NCI-H1436 treated with DMSO at 0.1 percent for 48 hours (cell line): ENCODE results near the gene ID4.

Experiments
- DNase-seq: peaks from one replicate; lab custom pipeline; 2025; lab: John Stamatoyannopoulos, UW

The ID4 gene, protein sequence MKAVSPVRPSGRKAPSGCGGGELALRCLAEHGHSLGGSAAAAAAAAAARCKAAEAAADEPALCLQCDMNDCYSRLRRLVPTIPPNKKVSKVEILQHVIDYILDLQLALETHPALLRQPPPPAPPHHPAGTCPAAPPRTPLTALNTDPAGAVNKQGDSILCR

GRCh38 chr6:19836799-19837510 is at the start of gene ID4:
Gene ID4, plus strand, starts transcription at chr6:19837370. Its CDS starts 385 bp downstream, at chr6:19837755.
- no peak for DNase-seq

GRCh38 chr6:19788686-19789085 is 48.5 kb upstream of the ID4 start:
- no peak for DNase-seq

DNA sequence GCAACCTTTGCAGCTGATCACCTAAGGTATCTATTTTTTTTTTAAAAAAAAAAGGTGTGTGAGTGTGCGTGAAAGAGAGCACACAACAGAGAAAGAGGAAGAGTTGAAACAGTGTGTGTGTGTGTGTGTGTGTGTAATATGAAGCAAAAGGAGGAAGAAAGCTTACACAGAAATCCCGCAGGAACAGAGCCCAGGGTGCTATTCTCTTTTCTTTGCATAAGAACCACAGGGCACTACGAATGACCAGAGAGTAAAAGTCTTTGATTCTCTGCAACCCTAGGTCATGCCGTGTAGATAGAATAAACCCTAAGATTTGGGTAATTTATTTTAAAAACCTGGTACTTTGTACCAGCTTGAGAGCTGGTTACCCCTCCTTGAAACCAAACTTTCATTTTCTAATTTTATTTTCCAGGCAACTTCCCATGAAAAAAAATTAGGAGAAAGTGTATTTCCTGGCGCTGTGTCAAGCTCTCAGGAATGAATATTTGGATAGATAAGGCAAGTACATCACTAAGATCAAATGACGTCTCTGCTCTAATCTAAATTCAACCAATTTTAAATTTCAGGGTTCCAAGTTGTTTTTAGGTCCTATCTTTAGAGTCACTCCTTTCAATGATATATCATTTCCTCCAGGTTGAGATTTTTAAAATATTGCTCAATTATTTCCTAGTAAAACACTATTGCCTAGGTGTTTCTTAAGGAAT is 47.9 kb upstream of the ID4 start:
- no peak for DNase-seq

DNA sequence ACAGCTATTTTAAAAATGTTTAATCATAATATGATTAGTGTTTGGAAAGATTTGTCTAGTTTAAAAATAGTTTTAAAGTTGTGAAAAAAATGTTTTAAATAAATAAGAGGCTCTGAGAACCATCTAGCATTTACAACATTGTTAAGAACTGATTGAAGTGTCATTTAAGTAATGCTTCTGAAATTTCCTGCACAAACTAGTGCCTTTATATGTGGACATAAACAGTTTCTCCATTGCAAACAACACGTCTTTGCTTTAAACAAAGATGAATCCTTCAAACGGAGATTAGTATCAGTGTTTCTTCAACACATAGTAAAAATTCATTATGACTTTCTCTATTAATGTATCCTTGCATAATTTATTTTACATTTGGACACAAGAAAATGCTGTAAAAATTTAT is 45.9 kb upstream of the ID4 start:
- DNase-seq, result no peak

DNA sequence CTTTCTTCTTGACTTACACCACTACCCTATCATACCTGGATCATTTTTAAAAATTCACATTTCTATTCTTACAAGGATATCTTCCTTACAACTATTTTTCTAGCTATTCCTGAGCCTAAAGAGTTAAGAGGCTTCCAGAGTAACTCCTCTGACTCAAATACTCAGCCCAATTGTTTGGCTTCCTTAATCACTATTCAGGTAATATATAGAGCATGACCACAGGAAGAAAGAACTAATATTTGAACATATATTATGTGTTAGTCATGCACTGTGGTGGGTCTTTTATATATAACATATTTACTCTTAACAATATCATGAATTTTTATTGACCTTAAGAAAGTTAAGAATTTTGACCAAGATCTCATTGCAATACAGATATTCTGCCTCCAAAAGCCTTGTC is 42.0 kb upstream of the ID4 start:
- DNase-seq, result no peak

DNA sequence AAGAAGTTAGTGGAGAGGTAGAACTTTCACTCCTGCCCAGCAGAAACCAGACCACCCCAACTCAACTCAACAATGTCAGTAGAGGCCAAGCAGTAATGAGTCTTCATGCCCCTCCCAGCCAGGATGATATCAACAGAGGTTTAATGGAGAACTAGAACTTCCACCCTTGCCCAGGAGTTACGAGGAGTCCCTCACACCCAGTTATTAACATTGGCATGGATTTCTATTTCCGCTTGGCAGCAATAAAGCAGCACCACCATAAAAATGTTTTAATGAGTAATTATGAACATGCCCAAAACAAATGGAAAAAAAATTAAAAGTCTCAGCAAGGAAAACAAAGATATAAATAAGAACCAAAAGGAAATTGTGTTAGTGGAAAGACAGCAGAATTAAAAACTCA is 40.7 kb upstream of the ID4 start:
- no peak for DNase-seq

DNA sequence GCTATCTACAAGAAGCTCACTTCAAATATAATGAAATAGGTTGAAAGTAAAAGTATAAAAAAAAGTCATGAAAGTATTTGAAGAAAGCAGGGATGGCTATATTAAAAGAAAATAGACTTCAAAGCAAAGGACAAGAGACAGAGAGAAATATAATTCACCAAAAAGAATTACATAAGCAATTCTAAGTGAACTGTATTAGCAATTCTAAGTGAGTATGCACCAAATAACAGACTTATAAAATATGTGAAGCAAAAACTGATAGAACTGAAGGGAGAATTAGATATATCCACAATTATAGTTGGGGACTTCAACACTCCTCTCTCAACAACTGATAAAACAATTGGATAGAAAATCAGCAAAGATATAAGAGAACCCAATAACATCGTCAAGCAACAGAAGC is 38.8 kb upstream of the ID4 start:
- DNase-seq, result no peak

- DNase-seq, result no peak
These were observed 34.5 kb upstream of the ID4 start for GRCh38 chr6:19802656-19803055.

DNA sequence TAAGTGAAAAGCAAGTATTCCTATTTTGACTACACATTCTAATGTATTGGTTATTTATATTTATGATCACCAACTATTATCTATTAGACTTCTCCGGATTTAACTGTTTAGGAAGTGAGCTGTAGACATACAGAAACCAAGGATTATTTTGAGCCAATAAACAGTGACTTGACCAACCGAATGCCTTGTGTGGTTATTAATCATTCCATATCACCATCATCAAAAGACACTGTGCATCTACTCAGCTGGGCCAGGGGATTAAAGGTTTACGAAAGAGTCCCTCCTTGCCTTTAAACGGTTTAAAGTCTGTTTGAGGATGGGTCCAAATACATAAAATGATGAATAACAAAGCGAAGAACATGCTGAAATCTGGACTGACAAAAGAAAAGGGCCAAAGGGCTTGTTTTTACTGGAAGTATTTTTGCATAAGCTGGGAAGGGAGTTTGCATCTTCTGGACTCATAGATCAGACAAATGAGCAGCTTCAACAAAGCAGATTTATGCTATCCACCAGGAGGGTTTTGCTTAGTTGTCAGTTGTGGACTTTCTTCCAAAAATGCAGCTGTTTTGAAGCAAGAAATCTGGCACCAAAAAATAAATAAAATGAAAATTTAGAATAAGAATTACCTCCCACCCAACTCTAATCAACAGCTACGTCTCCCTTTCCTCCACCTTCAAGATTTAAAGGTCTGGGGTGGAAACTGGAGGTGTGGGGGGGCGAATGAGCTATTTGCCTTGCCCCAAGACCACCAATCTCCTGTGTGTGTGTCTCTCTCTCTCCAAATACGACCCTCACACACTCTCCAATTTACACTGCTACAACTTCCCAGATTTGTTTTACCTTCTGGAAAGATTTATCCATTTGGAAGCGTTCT is 33.6 kb upstream of the ID4 start:
- DNase-seq, result no peak

DNA sequence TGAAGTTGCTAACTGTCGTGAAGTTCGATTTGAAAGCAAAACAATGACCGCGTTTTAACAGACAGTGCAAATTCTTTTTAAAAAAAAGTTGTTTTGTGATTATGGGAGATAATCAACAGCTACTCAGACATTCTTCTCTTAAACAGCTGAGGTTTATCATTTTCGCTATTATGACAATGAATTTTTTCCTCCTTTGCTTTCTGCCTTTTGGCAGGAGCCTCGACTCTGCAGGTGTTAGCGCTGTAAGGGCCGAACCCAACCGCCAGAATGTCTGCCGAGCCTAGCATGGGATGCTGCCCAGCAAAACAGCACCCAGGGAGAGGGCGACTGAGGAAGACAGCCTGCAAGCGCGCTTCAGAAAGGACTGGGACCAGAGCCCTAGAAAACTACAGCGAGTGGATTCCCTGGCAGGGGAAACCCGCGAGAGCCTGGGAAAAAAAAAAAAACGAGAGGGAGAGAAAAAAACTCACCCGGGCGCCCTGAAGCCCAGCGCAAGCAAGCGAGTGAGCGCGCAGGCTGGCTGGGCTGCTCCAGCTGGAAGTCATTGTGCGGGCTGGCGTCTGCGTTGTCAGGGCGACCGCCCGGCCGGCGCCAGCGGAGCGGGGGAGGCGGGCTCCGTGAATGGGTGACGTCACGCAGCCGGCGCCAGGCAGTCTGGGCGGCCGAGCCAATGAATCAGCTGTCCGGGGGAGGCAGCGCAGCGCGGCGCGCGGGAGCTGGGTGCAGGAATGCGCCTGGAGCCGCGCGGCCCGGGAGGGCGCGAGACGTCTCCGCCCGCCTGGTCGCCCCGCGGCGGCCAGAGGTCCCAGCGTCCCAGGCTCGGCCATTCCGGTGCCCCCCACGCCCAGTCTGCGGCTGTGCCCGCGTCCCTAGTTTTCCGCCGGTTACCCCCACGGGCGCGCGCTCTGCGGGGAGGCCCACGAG is 32.7 kb upstream of the ID4 start:
- peak; percentile 74 for DNase-seq

GRCh38 chr6:19805129-19805481 is 32.1 kb upstream of the ID4 start:
- no peak for DNase-seq

DNA sequence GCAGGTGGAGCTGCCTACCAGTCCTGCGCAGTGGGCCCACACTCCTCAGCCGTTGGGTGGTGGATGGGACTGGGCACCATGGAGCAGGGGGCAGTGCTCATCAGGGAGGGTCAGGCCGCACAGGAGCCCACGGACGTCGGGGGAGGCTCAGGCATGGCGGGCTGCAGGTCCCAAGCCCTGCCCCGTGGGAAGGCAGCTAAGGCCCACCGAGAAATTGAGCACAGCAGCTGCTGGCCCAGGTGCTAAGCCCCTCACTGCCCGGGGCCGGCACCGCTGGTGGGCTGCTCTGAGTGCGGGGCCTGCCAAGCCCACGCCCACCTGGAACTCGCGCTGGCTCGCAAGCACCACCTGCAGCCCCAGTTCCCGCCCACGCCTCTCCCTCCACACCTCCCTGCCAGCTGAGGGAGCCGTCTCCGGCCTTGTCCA is 30.2 kb upstream of the ID4 start:
- DNase-seq, result no peak

- DNase-seq, result no peak
These were observed 25.6 kb upstream of the ID4 start for GRCh38 chr6:19811397-19812079.

GRCh38 chr6:19812512-19813119 is 24.6 kb upstream of the ID4 start:
- DNase-seq, result no peak

- DNase-seq, result no peak
These were observed 18.4 kb upstream of the ID4 start for GRCh38 chr6:19818805-19819204.

- DNase-seq, result no peak
These were observed 12.9 kb upstream of the ID4 start for GRCh38 chr6:19824058-19824807.

DNA sequence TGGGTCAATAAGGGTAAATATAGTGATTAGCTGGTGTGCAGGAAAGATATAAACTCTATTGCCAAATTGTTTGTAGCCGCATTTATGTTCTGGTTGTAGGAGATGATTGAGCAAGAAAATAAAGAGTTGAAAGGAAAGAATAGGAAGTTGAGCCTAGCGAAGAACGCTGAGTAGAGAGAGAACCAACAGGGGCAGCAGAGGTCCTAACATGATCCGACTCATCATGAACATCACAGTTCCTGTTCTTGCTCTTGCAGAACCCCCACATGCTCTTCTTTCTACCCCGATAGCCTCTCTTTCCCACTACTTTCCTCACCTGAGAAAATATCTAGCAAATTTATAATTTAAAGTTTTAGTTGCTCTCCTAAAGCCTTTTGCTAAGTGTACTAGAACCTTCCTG is 9.9 kb upstream of the ID4 start:
- DNase-seq, result no peak

DNA sequence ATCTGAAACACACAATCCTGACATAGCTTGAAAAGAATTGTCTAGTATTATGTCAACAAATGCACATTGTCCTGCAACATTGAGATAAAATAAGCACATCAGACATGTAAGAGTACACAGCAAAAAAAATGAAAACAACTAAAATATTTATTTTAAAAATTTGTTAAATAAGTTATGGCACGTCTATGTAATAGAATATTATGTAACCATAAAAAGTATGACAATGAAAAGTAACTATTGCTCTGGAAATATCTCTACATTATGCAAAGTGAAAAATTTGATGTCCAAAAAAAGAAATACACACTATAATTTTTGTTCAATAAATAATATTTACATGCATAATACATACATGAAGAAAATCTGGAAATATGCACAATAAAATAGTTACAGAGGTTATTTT is 9.3 kb upstream of the ID4 start:
- no peak for DNase-seq

DNA sequence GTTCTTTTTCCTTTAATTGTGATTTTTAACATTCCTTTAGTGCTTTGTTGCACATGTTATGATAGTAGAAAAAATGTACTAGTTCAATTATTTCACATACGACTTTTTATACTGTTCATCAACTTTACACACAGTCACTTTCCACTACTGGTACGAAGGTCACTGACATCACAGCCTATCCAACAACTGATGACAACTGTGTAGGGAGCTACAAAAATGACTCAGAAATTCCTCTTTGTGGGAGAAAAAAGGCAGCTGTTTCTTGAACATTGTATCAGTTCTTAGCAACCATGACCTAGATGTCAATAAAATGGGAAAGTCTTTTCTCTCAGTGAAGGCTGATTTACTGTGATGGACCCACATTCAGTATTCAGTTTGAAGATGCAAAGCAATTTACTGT is 7.0 kb upstream of the ID4 start:
- no peak for DNase-seq

DNA sequence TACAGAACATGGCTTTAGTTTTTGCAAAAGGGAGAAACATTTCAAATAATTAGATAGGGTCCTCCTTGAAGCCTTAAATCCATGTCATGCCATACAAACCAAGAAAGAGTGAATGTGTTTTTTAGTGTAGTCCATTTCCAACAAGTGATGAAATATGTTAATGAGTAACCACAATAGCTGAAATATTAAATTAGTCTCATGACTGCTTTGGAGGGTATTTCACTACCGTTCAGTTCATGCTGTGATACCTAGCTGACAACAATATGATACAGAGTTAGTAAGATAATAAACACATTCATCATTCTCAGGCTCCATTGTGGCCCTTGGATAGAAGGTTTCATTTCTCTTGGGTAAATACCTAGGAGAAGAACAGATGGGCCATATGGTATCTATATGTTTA is 5.8 kb upstream of the ID4 start:
- no peak for DNase-seq
